ENCODE results near the gene RALGDS.
"Not testable (repeated sequence)": the region's sequence is repeated elsewhere in the genome, so short reads cannot be mapped to it uniquely, and the experiment has no call there.

Gene RALGDS

DNA sequence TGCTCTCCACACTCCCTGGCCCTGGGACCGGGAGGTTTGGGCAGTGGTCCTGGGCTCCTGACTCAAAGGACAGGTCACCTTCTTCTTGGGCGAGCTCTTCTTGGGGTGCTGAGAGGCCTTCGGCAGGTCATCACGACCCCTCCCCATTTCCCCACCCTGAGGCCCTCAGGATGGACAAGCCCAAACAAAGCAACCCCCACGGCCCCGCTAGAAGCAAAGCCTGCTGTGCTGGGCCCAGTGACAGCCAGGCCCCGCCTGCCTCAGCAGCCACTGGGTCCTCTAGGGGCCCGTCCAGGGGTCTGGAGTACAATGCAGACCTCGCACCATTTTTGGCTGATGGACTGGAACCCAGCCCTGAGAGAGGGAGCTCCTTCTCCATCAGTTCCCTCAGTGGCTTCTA is 37.4 kb downstream of the RALGDS start:
- DNase-seq = not testable (repeated sequence)

DNA sequence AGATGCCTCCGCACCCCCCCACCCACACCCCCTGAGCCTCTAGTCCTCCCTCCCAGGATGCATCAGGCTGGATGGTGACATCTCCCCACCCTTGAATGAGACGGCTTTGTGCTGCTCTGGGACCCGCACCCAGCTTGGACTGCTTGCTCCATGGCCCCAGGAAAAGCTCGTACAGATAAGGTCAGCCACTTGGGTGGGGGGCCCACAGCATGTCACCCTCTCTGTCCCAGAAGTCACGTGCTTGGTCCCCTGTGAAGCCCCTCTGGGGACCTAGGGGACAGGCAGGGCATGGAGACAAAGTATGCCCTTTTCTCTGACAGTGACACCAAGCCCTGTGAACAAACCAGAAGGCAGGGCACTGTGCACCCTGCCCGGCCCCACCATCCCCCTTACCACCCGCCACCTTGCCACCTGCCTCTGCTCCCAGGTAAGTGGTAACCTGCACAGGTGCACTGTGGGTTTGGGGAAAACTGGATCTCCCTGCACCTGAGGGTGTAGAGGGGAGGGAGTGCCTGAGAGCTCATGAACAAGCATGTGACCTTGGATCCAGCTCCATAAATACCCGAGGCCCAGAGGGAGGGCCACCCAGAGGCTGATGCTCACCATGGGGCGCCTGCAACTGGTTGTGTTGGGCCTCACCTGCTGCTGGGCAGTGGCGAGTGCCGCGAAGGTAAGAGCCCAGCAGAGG is 38.9 kb downstream of the RALGDS start:
- DNase-seq = not testable (repeated sequence)

DNA sequence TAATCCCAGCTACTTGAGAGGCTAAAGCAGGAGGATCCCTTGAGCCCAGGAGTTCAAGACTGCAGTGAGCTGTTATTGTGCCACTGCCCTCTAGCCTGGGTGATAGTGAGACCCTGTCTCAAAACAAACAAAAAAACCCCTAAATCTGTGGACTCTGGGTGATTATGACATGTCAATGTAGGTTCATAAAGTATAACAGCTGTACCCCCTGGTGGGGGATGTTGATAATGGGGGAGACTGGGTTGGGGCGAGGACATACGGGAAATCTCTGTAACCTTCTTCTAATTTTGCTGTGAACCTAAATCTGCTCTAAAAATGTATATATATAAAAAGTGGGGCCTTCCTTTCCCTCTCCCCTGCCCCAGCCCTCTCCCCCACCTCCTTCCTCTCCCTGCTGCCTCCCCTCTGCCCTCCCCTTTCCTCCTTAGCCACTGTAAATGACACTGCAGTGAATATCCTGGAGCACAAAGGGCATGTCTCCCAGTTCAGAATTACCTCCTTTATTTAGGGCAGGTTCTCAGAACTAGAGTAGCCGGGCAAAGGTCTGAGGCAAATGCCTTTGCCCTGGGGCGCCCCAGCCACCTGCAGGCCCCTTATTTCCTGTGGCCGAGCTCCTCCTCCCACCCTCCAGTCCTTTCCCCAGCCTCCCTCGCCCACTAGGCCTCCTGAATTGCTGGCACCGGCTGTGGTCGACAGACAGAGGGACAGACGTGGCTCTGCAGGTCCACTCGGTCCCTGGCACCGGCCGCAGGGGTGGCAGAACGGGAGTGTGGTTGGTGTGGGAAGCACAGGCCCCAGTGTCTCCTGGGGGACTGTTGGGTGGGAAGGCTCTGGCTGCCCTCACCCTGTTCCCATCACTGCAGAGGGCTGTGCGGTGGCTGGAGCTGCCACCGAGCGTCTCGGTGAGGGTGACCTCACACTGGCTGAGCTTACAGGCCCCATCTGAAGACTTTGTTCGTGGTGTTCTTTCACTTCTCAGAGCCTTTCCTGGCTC is 40.0 kb downstream of the RALGDS start:
- not testable (repeated sequence) for DNase-seq

DNA sequence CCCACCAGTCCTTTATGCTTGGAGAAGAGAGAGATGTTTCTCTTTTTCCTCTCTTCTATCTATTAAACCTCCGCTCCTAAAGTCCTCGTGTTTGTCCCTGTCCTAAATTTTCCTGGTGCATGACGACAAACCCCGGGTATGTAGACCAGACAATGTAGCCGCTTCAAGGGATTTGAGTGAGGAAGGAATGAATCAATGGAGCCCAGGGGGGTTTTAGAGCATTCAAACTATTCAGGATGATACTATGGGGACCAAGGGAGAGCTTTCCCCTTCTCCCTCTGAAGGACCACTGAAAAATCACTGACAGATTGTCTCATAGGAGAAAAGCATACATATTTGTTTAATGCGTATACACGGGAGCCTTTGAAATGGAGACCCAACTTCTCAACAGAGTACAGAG is 40.9 kb downstream of the RALGDS start:
- DNase-seq = no peak

DNA sequence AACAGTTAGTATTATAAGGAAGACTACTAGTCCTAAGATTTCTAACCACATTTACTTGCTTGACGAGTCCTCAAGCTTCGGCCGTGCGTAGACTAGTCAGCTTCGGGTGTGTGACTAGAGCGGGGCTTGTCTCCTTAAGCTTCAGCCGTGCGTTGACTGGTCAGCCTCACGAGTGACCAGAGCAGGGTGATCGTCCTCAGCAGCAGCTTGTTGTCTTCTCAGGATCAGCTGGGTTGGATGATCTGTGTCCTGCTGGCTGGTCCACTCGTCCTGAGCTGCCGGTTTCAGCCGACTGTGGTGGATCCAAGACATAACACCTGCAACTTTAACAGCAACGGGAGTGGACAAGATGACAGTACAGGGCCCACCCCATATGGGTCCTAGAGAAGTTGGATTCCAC is 42.6 kb downstream of the RALGDS start:
- no peak for DNase-seq

DNA sequence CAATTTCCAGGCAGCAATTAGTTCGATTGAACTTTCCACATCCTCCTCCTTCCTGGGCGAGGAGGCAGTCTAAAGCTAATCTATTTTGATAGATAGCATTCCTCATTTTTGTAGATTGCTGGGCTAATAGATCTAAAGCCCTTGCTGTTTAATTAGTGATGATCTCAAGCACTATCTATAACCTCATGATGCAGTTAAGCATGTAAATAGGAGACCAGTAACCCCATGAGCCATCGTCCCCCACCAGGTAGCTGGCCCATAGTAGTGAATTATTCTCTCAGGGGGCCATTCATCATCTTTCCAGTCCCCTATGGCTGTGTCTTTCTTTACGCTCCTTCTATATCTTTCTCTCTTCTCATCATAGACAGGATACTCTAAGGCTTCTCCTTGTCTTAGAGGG is 44.3 kb downstream of the RALGDS start:
- DNase-seq = no peak

DNA sequence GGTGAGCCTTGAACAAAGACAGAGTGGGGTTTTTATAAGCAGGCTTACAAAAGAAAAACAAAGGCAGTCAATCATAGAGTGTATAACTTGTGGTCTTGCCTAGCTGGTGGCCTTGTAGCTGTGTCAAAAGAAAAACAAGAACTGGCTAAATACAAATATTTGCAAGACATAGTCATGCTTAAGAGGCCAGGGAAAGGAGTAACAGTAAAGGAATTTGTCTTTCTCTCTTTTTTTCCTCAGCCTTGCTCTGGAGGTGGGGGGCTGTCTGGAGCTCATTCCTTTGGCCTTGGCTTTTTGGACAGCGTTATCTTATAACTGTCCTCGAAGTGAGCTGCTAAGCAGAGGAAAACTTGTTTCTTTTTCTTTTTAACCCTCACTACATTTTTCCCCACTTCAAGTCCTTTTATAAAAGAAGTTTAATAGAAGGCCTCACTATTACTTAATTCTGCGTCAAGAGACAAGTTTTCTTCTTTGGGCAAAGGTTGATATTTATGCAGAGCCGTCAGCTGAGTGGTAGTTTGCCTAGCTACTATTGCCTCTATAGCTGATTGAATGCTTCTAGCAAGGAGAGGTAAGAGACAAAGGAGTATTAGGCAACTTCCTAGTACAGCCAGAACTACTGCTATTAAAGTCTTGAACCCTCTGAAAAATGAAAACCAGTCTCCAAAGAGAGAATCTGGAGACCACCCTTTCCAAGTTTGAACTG is 45.0 kb downstream of the RALGDS start:
- no peak for DNase-seq

DNA sequence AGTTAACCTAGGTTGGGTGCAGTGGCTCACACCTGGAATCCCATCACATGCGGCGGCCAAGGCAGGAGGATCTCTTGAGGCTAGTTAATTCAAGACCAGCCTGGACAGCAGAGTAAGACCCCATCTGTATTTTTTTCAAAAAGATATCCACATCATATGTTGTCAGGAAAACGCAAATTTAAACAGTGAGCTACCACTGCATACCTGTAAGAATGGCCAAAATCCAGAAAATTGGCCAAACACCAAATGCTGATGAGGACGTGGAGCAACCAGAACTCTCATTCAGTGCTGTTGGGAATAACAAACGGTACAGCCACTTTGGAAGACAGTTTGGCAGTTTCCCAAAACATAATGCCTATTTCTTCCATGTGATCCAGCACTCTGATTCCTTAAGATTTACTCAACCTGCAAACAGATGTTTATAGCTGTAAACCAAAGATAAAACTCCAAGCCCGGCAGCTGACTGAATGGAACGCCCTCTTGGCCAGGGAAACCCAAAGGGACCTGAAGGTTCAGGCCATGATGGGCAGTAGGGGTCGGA is 46.9 kb downstream of the RALGDS start:
- DNase-seq = no peak

DNA sequence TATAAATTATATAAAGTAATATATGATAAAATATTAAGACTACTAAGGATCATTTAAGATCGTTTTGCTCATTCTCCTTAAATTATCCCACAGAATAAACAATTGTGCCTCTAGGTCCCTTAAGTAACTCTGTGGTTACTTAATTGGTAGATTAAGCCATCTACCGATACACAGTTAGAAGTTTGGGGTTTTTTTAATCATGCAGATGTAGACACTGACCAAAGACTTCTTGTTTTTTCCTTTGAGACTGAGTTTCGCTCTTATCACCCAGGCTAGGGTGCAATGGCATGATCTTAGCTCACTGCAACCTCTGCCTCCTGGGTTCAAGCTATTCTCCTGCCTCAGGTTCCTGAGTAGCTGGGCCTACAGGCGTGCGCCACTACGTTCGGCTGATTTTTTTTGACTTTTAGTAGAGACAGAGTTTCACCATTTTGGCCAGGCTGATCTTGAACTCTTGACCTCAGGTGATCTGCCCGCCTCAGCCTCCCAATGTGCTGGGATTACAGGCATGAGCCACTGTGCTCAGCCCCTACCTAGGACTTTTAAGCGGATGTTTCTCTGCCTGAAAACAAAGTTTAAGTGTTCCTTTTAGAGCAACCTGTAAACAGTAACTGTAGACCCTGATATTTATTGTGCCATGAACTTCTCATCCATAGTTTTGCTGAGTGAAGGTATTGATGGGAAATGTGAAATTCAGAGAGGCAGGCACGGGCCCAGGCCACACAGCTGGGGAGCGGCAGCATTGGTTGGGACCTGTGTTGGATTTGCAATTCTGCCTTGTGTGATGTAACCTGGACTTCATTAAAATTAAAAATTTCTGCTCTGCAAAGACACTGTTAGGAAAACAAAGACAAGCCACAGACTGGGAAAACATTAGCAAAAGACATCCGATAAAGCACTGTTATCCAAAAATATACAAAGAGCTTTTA is 47.7 kb downstream of the RALGDS start:
- DNase-seq = no peak

DNA sequence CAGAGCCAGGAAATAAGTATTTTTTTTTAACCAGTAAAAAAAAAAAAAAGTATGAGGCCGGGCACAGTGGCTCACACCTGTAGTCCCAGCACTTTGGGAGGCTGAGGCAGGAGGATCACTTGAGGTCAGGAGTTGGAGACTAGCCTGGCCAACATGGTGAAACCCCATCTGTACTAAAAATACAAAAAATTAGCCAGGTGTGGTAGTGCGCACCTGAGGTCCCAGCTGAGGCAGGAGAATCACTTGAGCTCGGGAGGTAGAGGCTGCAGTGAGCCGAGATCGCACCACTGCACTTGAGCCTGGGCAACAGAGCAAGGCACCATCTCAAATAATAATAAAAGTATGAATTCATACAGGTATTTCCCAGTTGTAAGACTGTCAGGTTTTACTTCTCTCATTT is 48.8 kb downstream of the RALGDS start:
- not testable (repeated sequence) for DNase-seq

DNA sequence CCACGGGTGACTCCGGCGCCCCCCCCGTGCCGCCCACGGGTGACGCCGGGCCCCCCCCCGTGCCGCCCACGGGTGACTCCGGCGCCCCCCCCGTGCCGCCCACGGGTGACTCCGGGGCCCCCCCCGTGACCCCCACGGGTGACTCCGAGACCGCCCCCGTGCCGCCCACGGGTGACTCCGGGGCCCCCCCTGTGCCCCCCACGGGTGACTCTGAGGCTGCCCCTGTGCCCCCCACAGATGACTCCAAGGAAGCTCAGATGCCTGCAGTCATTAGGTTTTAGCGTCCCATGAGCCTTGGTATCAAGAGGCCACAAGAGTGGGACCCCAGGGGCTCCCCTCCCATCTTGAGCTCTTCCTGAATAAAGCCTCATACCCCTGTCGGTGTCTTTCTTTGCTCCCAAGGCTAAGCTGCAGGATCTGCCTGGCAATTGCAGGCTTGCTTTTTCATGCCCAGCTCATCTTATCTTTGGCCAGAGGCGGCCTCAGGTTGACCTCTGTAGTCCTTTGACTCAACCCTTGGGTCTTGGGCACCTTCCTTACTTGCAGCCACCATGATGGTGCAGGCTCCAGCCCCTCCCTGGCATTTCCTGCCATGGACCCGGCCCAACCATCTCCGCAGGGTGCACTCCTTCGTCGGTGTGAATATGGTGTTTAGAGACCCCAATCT is 49.4 kb downstream of the RALGDS start:
- no peak for DNase-seq

DNA sequence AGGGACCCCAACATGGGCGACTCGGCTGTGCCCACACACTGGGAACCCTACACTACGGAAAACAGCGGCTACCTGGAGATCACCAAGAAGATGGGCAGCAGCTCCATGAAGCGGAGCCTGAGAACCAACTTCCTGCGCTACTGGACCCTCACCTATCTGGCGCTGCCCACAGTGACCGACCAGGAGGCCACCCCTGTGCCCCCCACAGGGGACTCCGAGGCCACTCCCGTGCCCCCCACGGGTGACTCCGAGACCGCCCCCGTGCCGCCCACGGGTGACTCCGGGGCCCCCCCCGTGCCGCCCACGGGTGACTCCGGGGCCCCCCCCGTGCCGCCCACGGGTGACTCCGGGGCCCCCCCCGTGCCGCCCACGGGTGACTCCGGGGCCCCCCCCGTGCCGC is 50.1 kb downstream of the RALGDS start:
- DNase-seq = not testable (repeated sequence)

DNA sequence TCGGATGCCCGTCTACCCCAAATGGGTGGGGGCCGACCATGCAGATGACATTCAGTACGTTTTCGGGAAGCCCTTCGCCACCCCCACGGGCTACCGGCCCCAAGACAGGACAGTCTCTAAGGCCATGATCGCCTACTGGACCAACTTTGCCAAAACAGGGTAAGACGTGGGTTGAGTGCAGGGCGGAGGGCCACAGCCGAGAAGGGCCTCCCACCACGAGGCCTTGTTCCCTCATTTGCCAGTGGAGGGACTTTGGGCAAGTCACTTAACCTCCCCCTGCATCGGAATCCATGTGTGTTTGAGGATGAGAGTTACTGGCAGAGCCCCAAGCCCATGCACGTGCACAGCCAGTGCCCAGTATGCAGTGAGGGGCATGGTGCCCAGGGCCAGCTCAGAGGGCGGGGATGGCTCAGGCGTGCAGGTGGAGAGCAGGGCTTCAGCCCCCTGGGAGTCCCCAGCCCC is 50.5 kb downstream of the RALGDS start:
- not testable (repeated sequence) for DNase-seq

DNA sequence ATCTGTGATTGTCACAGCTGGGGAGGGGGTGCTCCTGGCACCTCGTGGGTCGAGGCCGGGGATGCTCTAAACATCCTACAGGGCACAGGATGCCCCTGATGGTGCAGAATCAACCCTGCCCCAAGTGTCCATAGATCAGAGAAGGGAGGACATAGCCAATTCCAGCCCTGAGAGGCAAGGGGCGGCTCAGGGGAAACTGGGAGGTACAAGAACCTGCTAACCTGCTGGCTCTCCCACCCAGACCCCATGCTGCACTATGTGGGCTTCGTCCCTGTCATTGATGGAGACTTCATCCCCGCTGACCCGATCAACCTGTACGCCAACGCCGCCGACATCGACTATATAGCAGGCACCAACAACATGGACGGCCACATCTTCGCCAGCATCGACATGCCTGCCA is 52.6 kb downstream of the RALGDS start:
- not testable (repeated sequence) for DNase-seq

DNA sequence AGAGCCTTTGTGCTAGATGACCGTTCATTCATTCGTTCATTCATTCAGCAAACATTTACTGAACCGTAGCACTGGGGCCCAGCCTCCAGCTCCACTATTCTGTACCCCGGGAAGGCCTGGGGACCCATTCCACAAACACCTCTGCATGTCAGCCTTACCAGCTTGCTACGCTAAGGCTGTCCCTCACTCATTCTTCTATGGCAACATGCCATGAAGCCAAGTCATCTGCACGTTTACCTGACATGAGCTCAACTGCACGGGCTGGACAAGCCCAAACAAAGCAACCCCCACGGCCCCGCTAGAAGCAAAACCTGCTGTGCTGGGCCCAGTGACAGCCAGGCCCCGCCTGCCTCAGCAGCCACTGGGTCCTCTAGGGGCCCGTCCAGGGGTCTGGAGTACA is 53.2 kb downstream of the RALGDS start:
- no peak for DNase-seq

DNA sequence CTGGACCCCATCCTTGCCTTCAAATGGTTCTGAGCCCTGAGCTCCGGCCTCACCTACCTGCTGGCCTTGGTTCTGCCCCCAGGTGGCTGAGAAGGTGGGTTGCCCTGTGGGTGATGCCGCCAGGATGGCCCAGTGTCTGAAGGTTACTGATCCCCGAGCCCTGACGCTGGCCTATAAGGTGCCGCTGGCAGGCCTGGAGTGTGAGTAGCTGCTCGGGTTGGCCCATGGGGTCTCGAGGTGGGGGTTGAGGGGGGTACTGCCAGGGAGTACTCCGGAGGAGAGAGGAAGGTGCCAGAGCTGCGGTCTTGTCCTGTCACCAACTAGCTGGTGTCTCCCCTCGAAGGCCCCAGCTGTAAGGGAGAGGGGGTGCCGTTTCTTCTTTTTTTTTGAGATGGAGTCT is 54.0 kb downstream of the RALGDS start:
- no peak for DNase-seq

DNA sequence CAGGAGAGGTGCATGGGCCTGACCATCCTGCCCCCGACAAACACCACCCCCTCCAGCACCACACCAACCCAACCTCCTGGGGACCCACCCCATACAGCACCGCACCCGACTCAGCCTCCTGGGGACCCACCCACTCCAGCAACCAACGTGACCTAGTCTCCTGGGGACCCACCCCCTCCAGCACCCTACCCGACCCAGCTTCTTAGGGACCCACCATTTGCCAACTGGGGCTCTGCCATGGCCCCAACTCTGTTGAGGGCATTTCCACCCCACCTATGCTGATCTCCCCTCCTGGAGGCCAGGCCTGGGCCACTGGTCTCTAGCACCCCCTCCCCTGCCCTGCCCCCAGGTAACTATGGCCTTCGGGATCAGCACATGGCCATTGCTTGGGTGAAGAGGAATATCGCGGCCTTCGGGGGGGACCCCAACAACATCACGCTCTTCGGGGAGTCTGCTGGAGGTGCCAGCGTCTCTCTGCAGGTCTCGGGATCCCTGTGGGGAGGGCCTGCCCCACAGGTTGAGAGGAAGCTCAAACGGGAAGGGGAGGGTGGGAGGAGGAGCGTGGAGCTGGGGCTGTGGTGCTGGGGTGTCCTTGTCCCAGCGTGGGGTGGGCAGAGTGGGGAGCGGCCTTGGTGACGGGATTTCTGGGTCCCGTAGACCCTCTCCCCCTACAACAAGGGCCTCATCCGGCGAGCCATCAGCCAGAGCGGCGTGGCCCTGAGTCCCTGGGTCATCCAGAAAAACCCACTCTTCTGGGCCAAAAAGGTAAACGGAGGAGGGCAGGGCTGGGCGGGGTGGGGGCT is 54.7 kb downstream of the RALGDS start:
- no peak for DNase-seq

DNA sequence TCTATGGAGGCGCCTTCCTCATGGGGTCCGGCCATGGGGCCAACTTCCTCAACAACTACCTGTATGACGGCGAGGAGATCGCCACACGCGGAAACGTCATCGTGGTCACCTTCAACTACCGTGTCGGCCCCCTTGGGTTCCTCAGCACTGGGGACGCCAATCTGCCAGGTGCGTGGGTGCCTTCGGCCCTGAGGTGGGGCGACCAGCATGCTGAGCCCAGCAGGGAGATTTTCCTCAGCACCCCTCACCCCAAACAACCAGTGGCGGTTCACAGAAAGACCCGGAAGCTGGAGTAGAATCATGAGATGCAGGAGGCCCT is 56.0 kb downstream of the RALGDS start:
- DNase-seq = no peak

DNA sequence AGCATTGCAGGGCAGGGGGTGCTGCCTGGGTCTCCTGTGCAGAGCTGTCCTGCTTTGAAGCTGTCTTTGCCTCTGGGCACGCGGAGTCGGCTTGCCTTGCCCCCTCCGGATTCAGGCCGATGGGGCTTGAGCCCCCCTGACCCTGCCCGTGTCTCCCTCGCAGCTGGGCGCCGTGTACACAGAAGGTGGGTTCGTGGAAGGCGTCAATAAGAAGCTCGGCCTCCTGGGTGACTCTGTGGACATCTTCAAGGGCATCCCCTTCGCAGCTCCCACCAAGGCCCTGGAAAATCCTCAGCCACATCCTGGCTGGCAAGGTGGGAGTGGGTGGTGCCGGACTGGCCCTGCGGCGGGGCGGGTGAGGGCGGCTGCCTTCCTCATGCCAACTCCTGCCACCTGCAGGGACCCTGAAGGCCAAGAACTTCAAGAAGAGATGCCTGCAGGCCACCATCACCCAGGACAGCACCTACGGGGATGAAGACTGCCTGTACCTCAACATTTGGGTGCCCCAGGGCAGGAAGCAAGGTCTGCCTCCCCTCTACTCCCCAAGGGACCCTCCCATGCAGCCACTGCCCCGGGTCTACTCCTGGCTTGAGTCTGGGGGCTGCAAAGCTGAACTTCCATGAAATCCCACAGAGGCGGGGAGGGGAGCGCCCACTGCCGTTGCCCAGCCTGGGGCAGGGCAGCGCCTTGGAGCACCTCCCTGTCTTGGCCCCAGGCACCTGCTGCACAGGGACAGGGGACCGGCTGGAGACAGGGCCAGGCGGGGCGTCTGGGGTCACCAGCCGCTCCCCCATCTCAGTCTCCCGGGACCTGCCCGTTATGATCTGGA is 56.6 kb downstream of the RALGDS start:
- no peak for DNase-seq
